Lower leg skin (tissue), 3 donors: ENCODE measurements around the gene NUP93.

Source experiments
- POLR2A ChIP-seq, 2 donors: fragments of 450-650 bp; IDR thresholded peaks; one replicate each; pipeline ENCODE4 v1.6.1; 2016 to 2017; ENCODE audit warnings: antibody characterized with exemption in 2 of 2, mild to moderate bottlenecking in 1 of 2, moderate library complexity in 1 of 2
- TF ChIP-seq, protein P1 (sequence below), 3 donors: fragments of 450-650 bp; IDR thresholded peaks; one replicate each; pipeline ENCODE4 v1.5.1; 2016; ENCODE audit warnings: antibody characterized with exemption in 3 of 3, mild to moderate bottlenecking in 3 of 3, moderate library complexity in 2 of 3

DNA sequence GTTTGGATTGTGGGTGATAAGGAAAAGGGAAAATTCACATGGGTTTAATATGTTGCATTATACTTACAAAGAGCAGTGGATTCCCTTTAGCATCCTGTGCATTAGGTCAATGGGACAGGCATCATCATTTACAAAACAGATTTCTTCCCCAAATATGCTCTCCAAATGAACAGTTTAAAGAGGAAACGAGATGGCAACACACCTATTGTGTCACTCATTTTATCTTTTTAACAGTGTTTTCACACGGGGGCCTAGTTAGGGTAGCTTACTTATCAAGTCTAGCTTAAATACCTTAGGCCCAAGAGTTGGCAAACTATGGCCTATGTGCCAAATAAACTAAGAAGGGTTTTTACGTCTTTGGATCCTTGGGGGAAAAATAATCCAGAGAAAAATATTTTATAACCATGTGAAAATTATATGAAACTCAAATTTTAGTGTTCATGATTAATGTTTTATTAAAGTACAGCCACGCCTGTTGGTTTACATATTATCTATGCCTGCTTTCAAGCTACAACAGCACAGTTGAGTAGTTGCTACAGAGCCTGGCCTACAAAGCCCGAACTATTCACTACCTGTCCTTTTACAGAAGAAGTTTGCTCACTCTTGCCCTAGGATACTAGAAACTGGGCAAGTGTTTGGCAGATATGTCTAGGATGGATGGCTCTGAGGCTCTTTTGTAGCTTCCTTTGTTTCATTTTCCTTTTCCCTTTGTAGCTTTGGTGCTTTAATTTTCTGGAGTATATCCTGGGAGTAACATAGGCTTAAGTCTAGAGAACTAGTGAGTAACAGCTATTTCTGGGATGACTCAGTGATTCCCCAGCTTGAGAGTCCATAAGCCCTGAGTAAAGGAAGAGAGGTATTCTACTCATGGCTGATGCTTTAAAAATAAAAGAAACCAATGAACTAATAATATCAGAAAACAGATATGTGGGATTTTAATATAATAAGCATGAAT is 12.4 kb downstream of the NUP93 start:
- TF ChIP-seq, protein P1, sequence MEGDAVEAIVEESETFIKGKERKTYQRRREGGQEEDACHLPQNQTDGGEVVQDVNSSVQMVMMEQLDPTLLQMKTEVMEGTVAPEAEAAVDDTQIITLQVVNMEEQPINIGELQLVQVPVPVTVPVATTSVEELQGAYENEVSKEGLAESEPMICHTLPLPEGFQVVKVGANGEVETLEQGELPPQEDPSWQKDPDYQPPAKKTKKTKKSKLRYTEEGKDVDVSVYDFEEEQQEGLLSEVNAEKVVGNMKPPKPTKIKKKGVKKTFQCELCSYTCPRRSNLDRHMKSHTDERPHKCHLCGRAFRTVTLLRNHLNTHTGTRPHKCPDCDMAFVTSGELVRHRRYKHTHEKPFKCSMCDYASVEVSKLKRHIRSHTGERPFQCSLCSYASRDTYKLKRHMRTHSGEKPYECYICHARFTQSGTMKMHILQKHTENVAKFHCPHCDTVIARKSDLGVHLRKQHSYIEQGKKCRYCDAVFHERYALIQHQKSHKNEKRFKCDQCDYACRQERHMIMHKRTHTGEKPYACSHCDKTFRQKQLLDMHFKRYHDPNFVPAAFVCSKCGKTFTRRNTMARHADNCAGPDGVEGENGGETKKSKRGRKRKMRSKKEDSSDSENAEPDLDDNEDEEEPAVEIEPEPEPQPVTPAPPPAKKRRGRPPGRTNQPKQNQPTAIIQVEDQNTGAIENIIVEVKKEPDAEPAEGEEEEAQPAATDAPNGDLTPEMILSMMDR (IDR thresholded peaks at IDR 0.05) = no peak
- TF ChIP-seq POLR2A (IDR thresholded peaks at IDR 0.05) = no peak
